ENCODE measurements around the gene CAMSAP3. TPM values are rescaled to one million over a fixed set of nuclear protein-coding genes. Genes with fewer than 3 reads are reported as not detected.
A peak's percentile ranks its signal among the peaks of the same experiment; 100 is the strongest.

The CAMSAP3 gene
- total and polyA plus RNA-seq, 12 donors = 0.61 to 18.9 (median 6.0) TPM

DNA sequence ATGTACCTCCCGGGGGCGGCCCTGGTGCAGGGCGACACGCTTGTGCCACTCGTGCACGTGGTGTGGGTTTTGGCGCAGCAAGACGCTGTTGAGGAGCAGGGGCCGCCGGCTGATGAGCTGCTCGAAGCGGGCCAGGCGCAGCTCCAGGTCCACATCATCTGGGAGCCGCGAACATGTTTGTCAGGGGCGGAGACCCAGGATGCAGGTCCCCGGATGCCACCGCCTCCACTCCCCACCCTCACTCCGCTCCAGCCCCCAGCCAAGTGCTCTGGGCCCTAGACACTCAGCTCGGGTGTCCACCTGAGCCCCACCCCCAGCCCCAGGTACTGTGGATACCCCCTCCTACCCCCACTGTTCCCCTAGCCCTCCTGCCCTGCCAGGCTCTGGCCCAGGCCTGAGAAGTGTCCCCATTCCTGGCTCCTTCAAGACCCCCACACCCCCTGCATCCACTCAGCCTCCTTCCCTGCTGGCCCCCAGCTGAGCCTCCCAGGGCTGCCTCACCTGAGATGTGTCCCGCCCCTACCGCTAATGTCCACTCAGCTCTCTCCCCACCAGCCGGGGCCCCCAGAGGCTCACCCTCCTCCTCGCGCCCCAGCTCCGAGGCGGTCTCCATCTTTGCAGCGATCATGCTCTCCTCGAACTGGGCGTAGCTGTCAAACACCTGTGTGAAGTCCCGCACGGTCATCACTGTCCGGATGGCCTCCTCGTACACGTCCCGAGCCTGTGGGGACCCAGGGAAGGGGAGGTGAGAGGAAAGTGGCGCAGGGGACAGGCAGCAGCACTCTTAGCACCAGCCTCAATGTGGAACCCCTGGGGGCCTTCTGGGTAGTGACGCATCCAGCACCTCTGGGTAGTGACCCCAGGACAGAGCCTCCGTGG lies 28.3 kb downstream of the CAMSAP3 start:
- WGBS, 4 donors = 92 to 96% (median 94%) methylated on average over 27 to 39 of the region's 39 CpGs
- Histone ChIP-seq H3K27me3 (no peaks in the 10 kb centered on the region), H3K4me3 (no peak overlapping the region), H3K27ac (no peak overlapping the region), H3K9me3 (replicated peaks in 1 of 3) (no peaks in the 10 kb centered on the region), H3K4me1 (replicated peaks in 1 of 2) (peaks cover 13 to 22% of the 10 kb centered on the region in 2 donors), H3K36me3 (replicated peaks in 1 of 2) (peaks cover 0 to 66% of the 10 kb centered on the region in 2 donors)
- TF ChIP-seq POLR2A (IDR thresholded peaks at IDR 0.05) = no peak
- TF ChIP-seq, protein P1, sequence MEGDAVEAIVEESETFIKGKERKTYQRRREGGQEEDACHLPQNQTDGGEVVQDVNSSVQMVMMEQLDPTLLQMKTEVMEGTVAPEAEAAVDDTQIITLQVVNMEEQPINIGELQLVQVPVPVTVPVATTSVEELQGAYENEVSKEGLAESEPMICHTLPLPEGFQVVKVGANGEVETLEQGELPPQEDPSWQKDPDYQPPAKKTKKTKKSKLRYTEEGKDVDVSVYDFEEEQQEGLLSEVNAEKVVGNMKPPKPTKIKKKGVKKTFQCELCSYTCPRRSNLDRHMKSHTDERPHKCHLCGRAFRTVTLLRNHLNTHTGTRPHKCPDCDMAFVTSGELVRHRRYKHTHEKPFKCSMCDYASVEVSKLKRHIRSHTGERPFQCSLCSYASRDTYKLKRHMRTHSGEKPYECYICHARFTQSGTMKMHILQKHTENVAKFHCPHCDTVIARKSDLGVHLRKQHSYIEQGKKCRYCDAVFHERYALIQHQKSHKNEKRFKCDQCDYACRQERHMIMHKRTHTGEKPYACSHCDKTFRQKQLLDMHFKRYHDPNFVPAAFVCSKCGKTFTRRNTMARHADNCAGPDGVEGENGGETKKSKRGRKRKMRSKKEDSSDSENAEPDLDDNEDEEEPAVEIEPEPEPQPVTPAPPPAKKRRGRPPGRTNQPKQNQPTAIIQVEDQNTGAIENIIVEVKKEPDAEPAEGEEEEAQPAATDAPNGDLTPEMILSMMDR (IDR thresholded peaks at IDR 0.05) = no peak
- intact Hi-C loops (cut with DNase I) = no loop called here
- DNase-seq = no peak

DNA sequence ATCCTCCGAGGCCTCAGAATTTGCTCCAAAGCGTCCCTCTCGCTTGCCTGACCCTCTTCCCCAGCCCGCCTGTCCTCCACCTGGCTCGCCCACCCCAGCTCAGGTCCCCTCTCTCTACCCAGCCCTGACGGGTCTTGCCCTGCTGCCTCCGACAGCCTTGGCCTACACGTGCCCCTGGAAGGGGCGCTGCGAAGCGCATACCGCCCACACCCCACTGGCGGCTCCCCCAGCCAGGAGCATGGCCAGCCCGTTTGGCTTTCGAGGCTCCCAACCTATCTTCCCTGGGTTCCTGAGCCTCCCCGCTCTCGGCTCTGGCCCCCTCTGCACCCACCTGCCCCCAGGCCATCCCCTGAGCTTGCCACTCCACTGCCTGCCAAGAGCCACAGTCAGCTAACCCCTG lies 29.1 kb downstream of the CAMSAP3 start:
- peaks cover 9 to 14% of the 10 kb centered on the region in 2 donors for H3K4me1 ChIP-seq (replicated peaks in 1 of 2)
- TF ChIP-seq, protein P1 (IDR thresholded peaks at IDR 0.05) = no peak
- no peak for TF ChIP-seq POLR2A (IDR thresholded peaks at IDR 0.05)
- DNase-seq = no peak
- intact Hi-C loops (cut with DNase I) = no loop called here
- WGBS, 4 donors = 85 to 92% (median 91%) methylated on average over 9 to 17 of the region's 17 CpGs
- H3K27ac ChIP-seq = no peak overlapping the region
- H3K4me3 ChIP-seq = no peak overlapping the region
- no peaks in the 10 kb centered on the region for H3K9me3 ChIP-seq (replicated peaks in 1 of 3)
- H3K36me3 ChIP-seq (replicated peaks in 1 of 2) = peaks cover 0 to 62% of the 10 kb centered on the region in 2 donors
- no peaks in the 10 kb centered on the region for H3K27me3 ChIP-seq

DNA sequence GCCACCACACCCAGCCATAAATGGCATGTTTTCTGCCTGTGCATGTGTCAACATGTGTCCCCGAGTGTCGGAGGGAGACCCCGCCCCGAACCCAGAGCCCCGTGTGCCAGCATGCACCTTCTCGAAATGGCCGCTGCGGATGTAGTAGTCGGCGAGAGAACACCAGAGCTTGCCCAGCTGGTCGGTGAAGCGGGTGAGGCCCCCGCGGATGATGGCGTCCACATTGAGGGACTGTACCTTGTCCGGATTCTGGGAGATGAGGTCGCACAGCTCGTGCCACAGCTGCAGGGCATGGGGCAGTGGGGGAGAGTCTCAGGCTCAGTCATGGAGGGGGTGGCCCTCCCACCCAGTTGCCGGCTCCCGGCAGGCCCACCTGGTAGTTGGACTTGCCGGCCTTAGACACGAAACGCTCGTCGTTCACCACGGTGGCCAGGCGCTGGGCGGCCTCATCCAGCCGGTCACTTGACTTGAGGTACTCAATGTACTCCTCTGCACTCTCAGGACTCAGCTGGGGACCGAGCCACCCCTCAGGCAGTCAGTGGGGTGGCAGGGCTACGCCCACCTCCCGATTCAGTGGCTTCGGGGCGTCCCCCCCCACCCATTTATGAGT lies 30.2 kb downstream of the CAMSAP3 start:
- DNase-seq = peak in 1 of 7 donors; percentile 13
- H3K27ac ChIP-seq = no peak overlapping the region
- H3K36me3 ChIP-seq (replicated peaks in 1 of 2) = peaks cover 0 to 52% of the 10 kb centered on the region in 2 donors
- intact Hi-C loops (cut with DNase I) = no loop called here
- H3K4me1 ChIP-seq (replicated peaks in 1 of 2) = peaks cover 19 to 22% of the 10 kb centered on the region in 2 donors
- 95 to 100% (median 96%) methylated on average over 2 to 34 of the region's 34 CpGs for WGBS, 4 donors
- no peaks in the 10 kb centered on the region for H3K9me3 ChIP-seq (replicated peaks in 1 of 3)
- H3K4me3 ChIP-seq = no peak overlapping the region
- no peaks in the 10 kb centered on the region for H3K27me3 ChIP-seq
- no peak for TF ChIP-seq POLR2A (IDR thresholded peaks at IDR 0.05)
- TF ChIP-seq, protein P1 (IDR thresholded peaks at IDR 0.05) = no peak

DNA sequence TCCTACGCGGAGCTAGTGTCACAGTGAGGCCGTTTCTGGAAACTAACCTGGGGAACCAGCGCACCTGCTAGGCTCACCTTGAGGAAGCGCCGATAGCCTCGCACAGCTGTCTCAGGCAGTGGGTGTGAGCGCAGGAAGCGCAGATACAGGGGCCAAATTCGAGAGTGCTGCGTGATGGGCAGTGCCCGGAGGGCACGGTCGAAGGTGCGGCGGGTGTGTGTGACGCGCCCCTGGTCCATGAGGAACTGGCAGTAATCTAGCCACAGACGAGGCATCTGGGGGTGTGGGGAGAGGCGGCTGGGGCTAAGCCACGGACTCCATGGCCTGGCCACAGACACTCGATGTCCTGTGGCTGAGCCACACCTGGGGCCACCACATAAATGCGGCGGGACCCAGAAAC lies 31.5 kb downstream of the CAMSAP3 start:
- H3K9me3 ChIP-seq (replicated peaks in 1 of 3) = no peaks in the 10 kb centered on the region
- no peak overlapping the region for H3K27ac ChIP-seq
- no peaks in the 10 kb centered on the region for H3K27me3 ChIP-seq
- no peak for TF ChIP-seq POLR2A (IDR thresholded peaks at IDR 0.05)
- TF ChIP-seq, protein P1 (IDR thresholded peaks at IDR 0.05) = no peak
- peaks cover 21 to 24% of the 10 kb centered on the region in 2 donors for H3K4me1 ChIP-seq (replicated peaks in 1 of 2)
- WGBS, 4 donors = 84 to 96% (median 92%) methylated on average over 19 to 24 of the region's 24 CpGs
- intact Hi-C loops (cut with DNase I) = no loop called here
- H3K4me3 ChIP-seq = no peak overlapping the region
- peaks cover 0 to 39% of the 10 kb centered on the region in 2 donors for H3K36me3 ChIP-seq (replicated peaks in 1 of 2)
- no peak for DNase-seq

Data from adrenal gland (tissue), 12 donors.